ENCODE results near the gene MEGF6.

DNA sequence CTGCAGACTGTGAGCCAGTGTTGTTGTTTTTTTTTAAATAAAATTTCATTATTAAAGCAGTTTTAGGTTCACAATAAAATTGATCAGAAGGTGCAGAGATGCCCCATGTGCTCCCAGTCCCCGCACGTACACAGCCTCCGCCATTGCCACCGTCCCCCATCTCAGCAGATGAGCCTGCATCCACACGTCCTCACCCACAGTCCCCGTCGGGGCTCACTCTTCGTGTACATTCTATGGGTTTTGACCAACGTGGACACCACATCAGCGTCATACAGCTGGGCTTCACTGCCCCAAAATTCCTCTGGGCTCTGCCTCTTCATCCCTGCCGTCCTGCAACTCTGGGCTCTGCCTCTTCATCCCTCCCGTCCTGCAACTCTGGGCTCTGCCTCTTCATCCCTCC lies 168.4 kb downstream of the MEGF6 start:
- TF ChIP-seq, protein P1, sequence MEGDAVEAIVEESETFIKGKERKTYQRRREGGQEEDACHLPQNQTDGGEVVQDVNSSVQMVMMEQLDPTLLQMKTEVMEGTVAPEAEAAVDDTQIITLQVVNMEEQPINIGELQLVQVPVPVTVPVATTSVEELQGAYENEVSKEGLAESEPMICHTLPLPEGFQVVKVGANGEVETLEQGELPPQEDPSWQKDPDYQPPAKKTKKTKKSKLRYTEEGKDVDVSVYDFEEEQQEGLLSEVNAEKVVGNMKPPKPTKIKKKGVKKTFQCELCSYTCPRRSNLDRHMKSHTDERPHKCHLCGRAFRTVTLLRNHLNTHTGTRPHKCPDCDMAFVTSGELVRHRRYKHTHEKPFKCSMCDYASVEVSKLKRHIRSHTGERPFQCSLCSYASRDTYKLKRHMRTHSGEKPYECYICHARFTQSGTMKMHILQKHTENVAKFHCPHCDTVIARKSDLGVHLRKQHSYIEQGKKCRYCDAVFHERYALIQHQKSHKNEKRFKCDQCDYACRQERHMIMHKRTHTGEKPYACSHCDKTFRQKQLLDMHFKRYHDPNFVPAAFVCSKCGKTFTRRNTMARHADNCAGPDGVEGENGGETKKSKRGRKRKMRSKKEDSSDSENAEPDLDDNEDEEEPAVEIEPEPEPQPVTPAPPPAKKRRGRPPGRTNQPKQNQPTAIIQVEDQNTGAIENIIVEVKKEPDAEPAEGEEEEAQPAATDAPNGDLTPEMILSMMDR (IDR thresholded peaks at IDR 0.05): no peak
- TF ChIP-seq POLR2A (IDR thresholded peaks at IDR 0.05): no peak
